Activated B cell treated with CpG ODN at 0.5 μM for 24 hours (primary cell): ENCODE measurements around the gene RASGRP3. TPM values are rescaled to one million over a fixed set of nuclear protein-coding genes. Genes with fewer than 3 reads are reported as not detected.

ENCODE experiments used
- ATAC-seq: fragments of 200-7000 bp; cut with Tn5 transposase; one replicate; pipeline ENCODE4 v1.10.0; 2021; ENCODE audit warnings: low read depth, mild to moderate bottlenecking, moderate library complexity
- CTCF ChIA-PET: fragments of 350-600 bp; sonication (Branson Sonifier 250); formaldehyde crosslinking; loops from one replicate; lab custom pipeline; 2021; ENCODE audit warnings: antibody characterized with exemption; lab: Charles Lee
- POLR2A ChIA-PET: fragments of 350-600 bp; sonication (Branson Sonifier 250); formaldehyde crosslinking; loops from one replicate; lab custom pipeline; 2021; ENCODE audit warnings: antibody characterized with exemption; lab: Charles Lee
- DNase-seq: peaks from one replicate; pipeline ENCODE4 v3.0.0; 2022
- H3K27ac Mint-ChIP-seq: one replicate; pipeline ENCODE4 v1.8.0; 2020; ENCODE audit warnings: mixed read lengths
- H3K27me3 Mint-ChIP-seq: one replicate; pipeline ENCODE4 v1.8.0; 2021; ENCODE audit warnings: mixed read lengths
- H3K36me3 Mint-ChIP-seq: one replicate; pipeline ENCODE4 v1.8.0; 2021; ENCODE audit warnings: low read depth, mixed read lengths
- H3K4me1 Mint-ChIP-seq: one replicate; pipeline ENCODE4 v1.8.0; 2021; ENCODE audit warnings: mixed read lengths
- H3K4me3 Mint-ChIP-seq: one replicate; pipeline ENCODE4 v1.8.0; 2020; ENCODE audit warnings: mild to moderate bottlenecking, mixed read lengths
- H3K9me3 Mint-ChIP-seq: one replicate; pipeline ENCODE4 v1.8.0; 2020; ENCODE audit warnings: mixed read lengths
- intact Hi-C: fragments of 100-400 bp; cut with micrococcal nuclease; formaldehyde crosslinking; loops from one replicate; pipeline ENCODE4 v1.15.1; 2024
- total RNA-seq: library from RNA; stranded (reverse); gene quantifications from 2 replicates; pipeline ENCODE4 v1.2.3, GENCODE V29; 2022
- TF ChIP-seq, protein P1 (sequence below): fragments of 200-600 bp; IDR thresholded peaks from one replicate; pipeline ENCODE4 v1.8.0; 2022; ENCODE audit warnings: antibody characterized with exemption, mild to moderate bottlenecking

RASGRP3 gene
- total RNA-seq, 1 donor from 2014 or later, result 205 TPM

DNA sequence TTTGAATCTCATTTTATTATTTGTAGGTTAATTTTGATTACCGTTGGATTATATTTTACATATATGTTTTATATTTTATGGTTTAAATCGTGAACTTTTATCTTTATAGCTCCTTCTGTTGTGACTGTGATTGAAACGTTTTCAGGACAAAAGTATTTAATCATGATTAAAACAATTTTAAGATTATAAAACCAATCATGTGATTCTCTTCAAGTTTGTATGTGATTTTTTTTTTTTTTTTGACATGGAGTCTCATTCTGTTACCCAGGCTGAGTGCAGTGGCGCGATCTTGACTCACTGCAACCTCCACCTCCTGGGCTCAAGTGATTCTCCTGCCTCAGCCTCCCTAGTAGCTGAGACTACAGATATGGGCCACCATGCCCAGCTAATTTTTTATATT, 7.2 kb upstream of the RASGRP3 start:
- H3K9me3 Mint-ChIP-seq, result no peaks in the 10 kb centered on the region
- ChIA-PET POLR2A (no interaction called here), CTCF (no interaction called here)
- no peak overlapping the region for H3K27ac Mint-ChIP-seq
- ATAC-seq, result no peak
- TF ChIP-seq, protein P1, sequence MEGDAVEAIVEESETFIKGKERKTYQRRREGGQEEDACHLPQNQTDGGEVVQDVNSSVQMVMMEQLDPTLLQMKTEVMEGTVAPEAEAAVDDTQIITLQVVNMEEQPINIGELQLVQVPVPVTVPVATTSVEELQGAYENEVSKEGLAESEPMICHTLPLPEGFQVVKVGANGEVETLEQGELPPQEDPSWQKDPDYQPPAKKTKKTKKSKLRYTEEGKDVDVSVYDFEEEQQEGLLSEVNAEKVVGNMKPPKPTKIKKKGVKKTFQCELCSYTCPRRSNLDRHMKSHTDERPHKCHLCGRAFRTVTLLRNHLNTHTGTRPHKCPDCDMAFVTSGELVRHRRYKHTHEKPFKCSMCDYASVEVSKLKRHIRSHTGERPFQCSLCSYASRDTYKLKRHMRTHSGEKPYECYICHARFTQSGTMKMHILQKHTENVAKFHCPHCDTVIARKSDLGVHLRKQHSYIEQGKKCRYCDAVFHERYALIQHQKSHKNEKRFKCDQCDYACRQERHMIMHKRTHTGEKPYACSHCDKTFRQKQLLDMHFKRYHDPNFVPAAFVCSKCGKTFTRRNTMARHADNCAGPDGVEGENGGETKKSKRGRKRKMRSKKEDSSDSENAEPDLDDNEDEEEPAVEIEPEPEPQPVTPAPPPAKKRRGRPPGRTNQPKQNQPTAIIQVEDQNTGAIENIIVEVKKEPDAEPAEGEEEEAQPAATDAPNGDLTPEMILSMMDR, result no peak
- H3K4me3 Mint-ChIP-seq, result no peak overlapping the region
- DNase-seq, result no peak
- H3K36me3 Mint-ChIP-seq, result no peaks in the 10 kb centered on the region
- H3K4me1 Mint-ChIP-seq, result peaks cover 1% of the 10 kb centered on the region
- H3K27me3 Mint-ChIP-seq, result no peaks in the 10 kb centered on the region
- intact Hi-C loops, result no loop called here

DNA sequence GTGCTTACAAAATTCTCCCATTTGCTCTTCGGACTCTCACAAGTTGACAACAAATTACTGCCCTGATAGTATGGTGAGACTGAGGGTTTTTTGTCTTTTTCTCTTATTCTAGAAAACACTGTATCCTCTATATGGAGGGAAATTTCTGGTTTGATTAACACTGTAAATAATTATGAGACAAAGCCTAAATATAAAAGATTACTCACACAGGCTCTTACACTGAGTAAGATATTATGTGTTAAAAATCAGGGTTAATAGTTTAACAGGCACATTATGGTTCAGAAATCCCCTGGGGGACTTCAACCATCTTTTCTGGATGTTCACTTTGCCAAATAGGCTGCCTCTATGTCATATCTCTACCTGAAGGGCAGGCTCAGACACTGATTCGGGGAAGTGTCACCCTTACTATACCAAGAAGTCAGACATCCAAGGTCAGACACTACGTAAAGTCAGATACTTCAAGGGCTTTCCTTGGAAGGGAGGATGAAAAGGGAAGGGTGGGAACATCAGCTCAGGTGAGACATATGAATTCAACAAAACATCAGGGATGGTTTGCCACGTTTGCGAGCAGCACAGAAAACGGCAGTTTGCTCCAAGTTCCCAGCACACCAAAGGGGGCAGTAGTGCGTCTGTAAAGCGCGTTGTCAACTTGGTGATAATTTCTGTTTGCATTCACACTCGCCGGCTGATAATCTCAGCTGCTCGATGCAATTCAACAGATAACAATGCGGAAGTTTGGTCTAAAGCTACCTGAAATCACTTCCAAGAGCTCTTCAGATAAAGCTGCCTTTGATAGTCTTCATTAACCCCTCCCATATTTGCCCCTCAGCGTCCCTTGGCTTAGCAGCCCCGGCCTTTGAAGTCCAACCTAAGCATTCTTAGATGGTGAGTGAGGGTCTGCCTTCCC, 972 bp upstream of the RASGRP3 start:
- ATAC-seq, result peak; percentile 60
- TF ChIP-seq, protein P1, result peak; percentile 47
- H3K36me3 Mint-ChIP-seq, result peaks cover 36% of the 10 kb centered on the region
- CTCF ChIA-PET, result interaction anchor here (0.6 to 3.0 kb wide), 27 partner anchors 8 to 124 kb away, joined by 3 to 63 read pairs (median 5); partner anchors contain the start of gene FAM98A
- peak overlapping the region; percentile 98 for H3K27ac Mint-ChIP-seq
- no peaks in the 10 kb centered on the region for H3K27me3 Mint-ChIP-seq
- H3K9me3 Mint-ChIP-seq, result no peaks in the 10 kb centered on the region
- POLR2A ChIA-PET, result interaction anchor here (0.9 to 11.3 kb wide), 14 partner anchors 9 to 1412 kb away, joined by 3 to 421 read pairs (median 12); partner anchors contain the start of genes FAM98A and SPAST
- peaks cover 46% of the 10 kb centered on the region for H3K4me1 Mint-ChIP-seq
- intact Hi-C loops, result loop anchor here (1.0 to 10.0 kb wide), 10 partner anchors 9 to 1121 kb away; partner anchors contain the start of genes BIRC6, FAM98A and TTC27
- no peak for DNase-seq
- peak overlapping the region; percentile 97 for H3K4me3 Mint-ChIP-seq

DNA sequence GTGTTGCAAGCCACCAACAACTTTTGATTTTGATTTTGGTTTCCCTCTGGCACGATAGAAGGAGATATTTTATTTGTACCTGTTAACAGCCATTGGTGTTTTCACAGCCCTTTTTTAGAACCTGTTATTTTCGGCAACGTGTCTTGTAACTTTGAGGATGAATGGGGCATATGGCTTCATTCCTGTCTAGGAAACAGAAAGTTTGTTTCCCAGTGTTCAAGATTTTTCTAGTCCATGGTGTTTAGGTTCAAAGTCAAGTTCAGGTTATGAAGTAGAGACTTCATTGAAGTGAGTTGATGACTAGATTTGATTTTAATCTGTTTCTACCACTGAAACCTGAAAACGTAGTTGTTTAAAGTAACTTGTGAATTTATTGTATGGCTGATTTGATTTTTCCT, 343 bp downstream of the RASGRP3 start:
- CTCF ChIA-PET, result interaction anchor here (0.7 to 3.0 kb wide), 12 partner anchors 17 to 109 kb away, joined by 3 to 63 read pairs (median 6); no protein-coding TSS in a partner anchor
- DNase-seq (no peak), ATAC-seq (no peak)
- Mint-ChIP-seq H3K27me3 (no peaks in the 10 kb centered on the region), H3K36me3 (peaks cover 49% of the 10 kb centered on the region), H3K9me3 (no peaks in the 10 kb centered on the region), H3K4me3 (peak overlapping the region; percentile 97), H3K27ac (peak overlapping the region; percentile 98), H3K4me1 (peaks cover 58% of the 10 kb centered on the region)
- POLR2A ChIA-PET, result interaction anchor here (0.7 to 11.3 kb wide), 16 partner anchors 16 to 1413 kb away, joined by 3 to 421 read pairs (median 8); partner anchors contain the start of genes FAM98A and SPAST
- intact Hi-C loops, result loop anchor here (1.0 to 10.0 kb wide), 3 partner anchors 8 to 1122 kb away; partner anchors contain the start of gene BIRC6
- TF ChIP-seq, protein P1, result no peak

DNA sequence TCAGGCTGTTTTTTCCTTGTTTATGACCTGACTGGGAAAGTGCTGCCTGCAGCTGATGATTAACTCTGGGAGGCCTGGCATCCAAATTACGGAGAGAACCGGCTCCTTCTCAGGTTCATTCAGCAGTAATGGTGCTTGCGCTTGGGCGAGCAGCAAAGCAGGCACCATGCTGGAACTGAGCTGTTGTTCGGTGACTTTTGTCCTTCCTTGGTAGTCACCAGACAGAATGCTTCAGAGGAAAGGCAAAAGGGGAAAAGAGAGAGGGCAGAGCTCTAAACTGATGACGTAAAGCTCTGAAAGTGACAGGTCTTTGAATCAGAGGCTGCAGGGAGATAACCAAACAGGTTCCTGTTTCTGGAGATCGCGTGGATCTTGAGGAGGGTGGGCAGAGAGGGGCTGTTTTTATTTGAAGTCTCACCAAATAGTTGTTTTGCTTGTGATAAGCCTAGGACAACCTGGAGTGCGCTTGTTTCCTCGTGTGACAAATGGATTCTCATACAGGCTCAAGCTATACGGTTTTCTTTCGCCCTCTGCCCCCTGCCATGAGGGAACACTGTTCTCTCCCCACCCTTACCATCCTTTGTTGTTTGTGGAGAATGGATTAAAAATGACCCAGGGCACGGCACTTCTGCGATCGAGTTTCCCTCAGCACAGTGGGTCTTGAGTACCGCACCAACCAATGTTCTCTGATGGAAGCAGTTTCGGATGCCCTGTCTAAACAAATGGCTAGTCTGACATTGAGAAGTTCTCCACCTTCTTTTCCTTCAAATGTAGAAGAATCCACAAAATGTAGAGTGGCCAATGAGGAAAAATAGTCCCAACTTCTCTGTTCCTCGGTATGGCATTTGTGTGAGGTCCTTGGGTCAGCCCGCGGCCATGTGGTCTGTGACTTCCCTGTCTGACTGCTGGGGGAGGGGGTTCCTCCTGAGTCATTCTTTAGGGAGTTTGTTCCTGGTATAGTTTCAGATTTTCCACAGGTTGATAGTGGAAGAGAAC, 1.3 kb downstream of the RASGRP3 start:
- DNase-seq (peak; percentile 36), ATAC-seq (peak; percentile 43)
- peaks cover 56% of the 10 kb centered on the region for H3K36me3 Mint-ChIP-seq
- TF ChIP-seq, protein P1, result no peak
- peak overlapping the region; percentile 97 for H3K4me3 Mint-ChIP-seq
- H3K4me1 Mint-ChIP-seq, result peaks cover 66% of the 10 kb centered on the region
- no peaks in the 10 kb centered on the region for H3K9me3 Mint-ChIP-seq
- ChIA-PET CTCF (interaction anchor here (0.7 to 3.0 kb wide), 8 partner anchors 16 to 109 kb away, joined by 3 to 63 read pairs (median 12); no protein-coding TSS in a partner anchor), POLR2A (interaction anchor here (0.7 to 11.3 kb wide), 16 partner anchors 15 to 1382 kb away, joined by 3 to 421 read pairs (median 4); partner anchors contain the start of gene FAM98A)
- H3K27me3 Mint-ChIP-seq, result no peaks in the 10 kb centered on the region
- intact Hi-C loops, result loop anchor here (5.0 to 10.0 kb wide), 2 partner anchors 35 to 1123 kb away; partner anchors contain the start of gene BIRC6
- H3K27ac Mint-ChIP-seq, result peak overlapping the region; percentile 98
